ENCODE data around the gene RDH16. TPM values are rescaled to one million over a fixed set of nuclear protein-coding genes. Genes with fewer than 3 reads are reported as not detected.
"Not testable (repeated sequence)": the region's sequence is repeated elsewhere in the genome, so short reads cannot be mapped to it uniquely, and the experiment has no call there.

RDH16 gene
- total RNA-seq, 1 donor from 2014 or later: 0.32 TPM

DNA sequence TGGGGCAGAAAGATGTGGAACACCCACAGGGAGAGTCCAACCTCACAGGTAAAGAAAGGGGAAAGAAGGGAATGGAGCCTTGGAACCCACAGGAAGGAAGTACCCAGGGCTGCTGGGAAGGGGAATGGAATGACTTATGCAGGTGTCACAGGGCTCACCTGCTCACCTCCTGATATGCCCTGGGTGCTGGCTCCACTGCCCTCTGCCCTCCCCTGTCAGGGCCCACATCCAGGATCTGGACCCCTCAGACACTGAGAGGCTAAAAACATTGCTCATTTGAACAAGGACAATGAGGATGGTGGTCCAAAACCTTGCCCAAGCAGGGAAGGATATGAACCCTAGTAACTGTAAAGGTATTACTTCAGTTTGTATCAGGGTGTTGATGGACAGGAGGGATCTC lies 29.6 kb upstream of the RDH16 start:
- Histone ChIP-seq H3K27me3 (no peaks in the 10 kb centered on the region), H3K27ac (no peak overlapping the region), H3K4me1 (peaks cover 26% of the 10 kb centered on the region), H3K4me3 (no peak overlapping the region), H3K36me3 (no peaks in the 10 kb centered on the region), H3K9me3 (no peaks in the 10 kb centered on the region)
- no peak for DNase-seq
- ATAC-seq: no peak
- intact Hi-C loops (cut with DNase I): no loop called here
- TF ChIP-seq, protein P1, sequence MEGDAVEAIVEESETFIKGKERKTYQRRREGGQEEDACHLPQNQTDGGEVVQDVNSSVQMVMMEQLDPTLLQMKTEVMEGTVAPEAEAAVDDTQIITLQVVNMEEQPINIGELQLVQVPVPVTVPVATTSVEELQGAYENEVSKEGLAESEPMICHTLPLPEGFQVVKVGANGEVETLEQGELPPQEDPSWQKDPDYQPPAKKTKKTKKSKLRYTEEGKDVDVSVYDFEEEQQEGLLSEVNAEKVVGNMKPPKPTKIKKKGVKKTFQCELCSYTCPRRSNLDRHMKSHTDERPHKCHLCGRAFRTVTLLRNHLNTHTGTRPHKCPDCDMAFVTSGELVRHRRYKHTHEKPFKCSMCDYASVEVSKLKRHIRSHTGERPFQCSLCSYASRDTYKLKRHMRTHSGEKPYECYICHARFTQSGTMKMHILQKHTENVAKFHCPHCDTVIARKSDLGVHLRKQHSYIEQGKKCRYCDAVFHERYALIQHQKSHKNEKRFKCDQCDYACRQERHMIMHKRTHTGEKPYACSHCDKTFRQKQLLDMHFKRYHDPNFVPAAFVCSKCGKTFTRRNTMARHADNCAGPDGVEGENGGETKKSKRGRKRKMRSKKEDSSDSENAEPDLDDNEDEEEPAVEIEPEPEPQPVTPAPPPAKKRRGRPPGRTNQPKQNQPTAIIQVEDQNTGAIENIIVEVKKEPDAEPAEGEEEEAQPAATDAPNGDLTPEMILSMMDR (IDR thresholded peaks at IDR 0.05): no peak

DNA sequence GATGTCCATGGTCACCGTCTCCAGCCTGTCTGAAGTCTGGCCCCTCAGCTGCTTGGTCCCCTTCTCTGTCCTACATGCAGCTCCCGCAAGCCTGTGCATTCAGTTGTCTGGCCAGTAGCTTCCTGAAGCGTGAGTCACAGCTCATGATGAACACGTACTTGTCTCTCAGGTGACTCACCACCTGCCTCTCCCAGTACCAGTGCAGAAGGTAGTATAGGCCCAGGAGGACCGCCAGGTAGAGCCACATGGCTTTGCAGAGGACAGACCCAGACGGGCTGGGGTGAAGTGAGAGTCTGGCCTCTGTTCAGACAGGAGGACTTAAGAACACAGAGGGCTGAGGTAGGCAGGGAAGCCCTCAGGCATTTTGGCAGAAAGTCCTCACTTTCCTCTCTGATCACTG lies 28.3 kb upstream of the RDH16 start:
- H3K36me3 ChIP-seq; DNase-seq; intact Hi-C loops (cut with DNase I); H3K27me3 ChIP-seq; H3K4me3 ChIP-seq; H3K9me3 ChIP-seq; H3K27ac ChIP-seq: not testable (repeated sequence)
- peak; percentile 74 for ATAC-seq
- H3K4me1 ChIP-seq: peaks cover 13% of the 10 kb centered on the region

DNA sequence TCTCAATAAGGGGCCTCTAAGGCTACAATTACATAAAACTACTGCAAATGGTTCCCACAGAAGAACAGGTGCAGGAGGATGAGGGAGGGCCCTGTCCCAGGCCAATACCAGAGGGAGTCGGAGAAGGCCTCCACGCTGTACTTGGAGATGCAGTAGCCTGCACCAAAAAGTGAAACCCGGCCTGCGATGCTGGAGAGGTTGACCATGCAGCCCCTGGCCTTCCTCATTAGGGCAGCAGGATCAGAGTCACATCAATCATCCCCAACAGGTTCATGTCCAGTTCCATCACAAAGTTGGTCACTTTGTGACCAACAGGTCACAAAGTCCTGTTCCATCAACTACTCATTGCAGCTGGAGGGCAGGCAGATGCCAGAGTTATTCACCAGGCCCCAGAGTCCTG lies 26.0 kb upstream of the RDH16 start:
- intact Hi-C loops (cut with DNase I): no loop called here

DNA sequence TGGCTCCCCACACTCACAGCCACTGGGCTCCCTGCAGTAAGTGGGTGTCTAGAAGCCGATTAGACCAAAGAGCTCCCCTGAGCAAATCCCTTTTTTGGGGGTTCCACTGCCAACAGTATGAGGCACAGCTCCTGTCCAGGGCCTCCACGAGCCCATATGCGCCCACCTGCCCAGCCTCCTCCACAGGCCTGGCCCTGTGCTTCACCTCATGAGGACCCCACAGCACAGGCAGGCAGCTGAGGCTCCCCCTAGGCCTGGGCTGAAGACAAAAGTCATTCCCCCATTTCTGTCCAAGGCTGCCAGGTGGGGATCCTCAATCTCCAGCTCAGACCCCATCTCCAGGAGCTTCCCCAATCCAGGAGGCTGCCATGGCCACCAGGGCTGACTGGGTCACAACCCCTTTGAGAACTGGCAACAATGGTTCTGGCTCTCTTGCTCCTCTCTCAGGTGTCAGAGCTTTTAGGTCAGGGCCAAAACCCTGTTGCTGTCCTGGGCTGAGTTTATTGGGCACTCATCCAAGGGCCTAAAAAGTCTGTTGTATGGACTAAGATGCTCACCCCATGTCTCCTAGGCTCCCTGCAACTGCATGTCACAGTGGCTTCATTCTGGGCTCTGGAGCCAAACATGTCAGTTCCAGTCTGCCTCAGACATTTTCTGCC lies 25.3 kb upstream of the RDH16 start:
- DNase-seq; ATAC-seq; intact Hi-C loops (cut with DNase I): not testable (repeated sequence)

More for the DNA sequence above, 26.0 kb upstream of the RDH16 start:
- ATAC-seq (no peak), DNase-seq (no peak)
- Histone ChIP-seq H3K36me3 (no peaks in the 10 kb centered on the region), H3K27ac (no peak overlapping the region), H3K9me3 (no peaks in the 10 kb centered on the region), H3K4me1 (peaks cover 8% of the 10 kb centered on the region), H3K4me3 (no peak overlapping the region), H3K27me3 (no peaks in the 10 kb centered on the region)
- TF ChIP-seq, protein P1 (IDR thresholded peaks at IDR 0.05): no peak

DNA sequence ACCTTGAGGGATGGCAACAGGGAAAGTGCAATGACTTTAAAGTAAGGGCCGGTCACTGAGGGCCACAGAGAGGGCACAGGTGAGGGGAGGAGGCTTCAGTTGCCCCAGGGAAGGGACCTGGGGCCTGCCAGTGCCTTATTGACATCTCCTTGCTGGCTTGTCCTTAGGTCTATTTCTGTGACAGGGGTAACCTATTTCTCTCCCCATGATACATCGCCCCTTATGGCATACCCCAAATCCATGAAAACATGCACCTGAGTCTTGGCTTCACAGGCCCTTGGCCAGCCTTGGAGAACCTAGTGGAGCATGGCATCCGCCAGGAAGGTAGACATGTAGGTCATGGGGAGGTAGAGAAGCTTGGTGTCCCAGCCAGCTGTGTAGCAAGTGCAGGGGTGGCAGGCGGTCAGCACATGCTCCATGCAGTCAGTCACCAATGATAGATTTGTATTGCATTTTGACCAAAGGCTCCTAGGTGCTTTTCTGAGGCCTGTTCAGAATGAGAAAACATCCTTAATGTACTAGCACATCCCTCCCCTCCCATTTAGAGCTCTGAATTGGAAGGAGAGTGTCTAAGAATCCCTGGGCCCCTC lies 23.6 kb upstream of the RDH16 start:
- TF ChIP-seq, protein P1 (IDR thresholded peaks at IDR 0.05): no peak
- intact Hi-C loops (cut with DNase I): no loop called here

More for the DNA sequence above, 25.3 kb upstream of the RDH16 start:
- H3K4me3 ChIP-seq, H3K27me3 ChIP-seq, H3K36me3 ChIP-seq, H3K4me1 ChIP-seq, H3K9me3 ChIP-seq, H3K27ac ChIP-seq: not testable (repeated sequence)

DNA sequence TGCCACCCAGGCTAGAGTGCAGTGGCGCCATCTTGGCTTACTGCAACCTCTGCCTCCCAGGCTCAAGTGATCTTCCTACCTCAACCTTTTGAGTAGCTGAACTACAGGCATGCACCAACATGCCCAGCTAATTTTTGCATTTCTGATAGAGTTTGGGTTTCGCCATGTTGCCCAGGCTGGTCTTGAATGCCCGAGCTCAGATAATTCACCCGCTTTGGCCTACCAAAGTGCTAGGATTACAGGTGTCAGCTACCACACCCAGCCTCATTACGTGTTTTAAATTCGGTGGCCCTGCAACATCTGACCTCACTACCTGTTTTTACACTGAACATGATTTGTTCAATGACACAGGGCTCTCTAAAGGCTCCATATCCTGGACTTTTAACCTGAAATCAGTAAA lies 22.9 kb upstream of the RDH16 start:
- Histone ChIP-seq H3K9me3 (no peaks in the 10 kb centered on the region), H3K36me3 (no peaks in the 10 kb centered on the region), H3K4me3 (no peak overlapping the region), H3K4me1 (no peaks in the 10 kb centered on the region), H3K27ac (no peak overlapping the region), H3K27me3 (no peaks in the 10 kb centered on the region)
- no peak for ATAC-seq
- DNase-seq: no peak
- intact Hi-C loops (cut with DNase I): no loop called here
- TF ChIP-seq, protein P1 (IDR thresholded peaks at IDR 0.05): no peak

More for the DNA sequence above, 23.6 kb upstream of the RDH16 start:
- Histone ChIP-seq H3K27ac (no peak overlapping the region), H3K9me3 (no peaks in the 10 kb centered on the region), H3K36me3 (no peaks in the 10 kb centered on the region), H3K27me3 (no peaks in the 10 kb centered on the region), H3K4me3 (no peak overlapping the region), H3K4me1 (no peaks in the 10 kb centered on the region)
- ATAC-seq (no peak), DNase-seq (no peak)

All from upper lobe of right lung (tissue), 1 donor.